ENCODE measurements around the gene TMEM184C.

- no peak for TF ChIP-seq CTCF (IDR thresholded peaks at IDR 0.05)
- TF ChIP-seq POLR2A (IDR thresholded peaks at IDR 0.05), result no peak
Measured at GRCh38 chr4:147635348-147635747, 18.2 kb downstream of the TMEM184C start.
